Right lobe of liver (tissue), 6 donors: ENCODE measurements around the gene ZNF697. TPM values are rescaled to one million over a fixed set of nuclear protein-coding genes. Genes with fewer than 3 reads are reported as not detected.
"Not testable (repeated sequence)": the region's sequence is repeated elsewhere in the genome, so short reads cannot be mapped to it uniquely, and the experiment has no call there.

Source experiments
- ATAC-seq, 4 donors: fragments of 200-7000 bp; cut with Tn5 transposase; one replicate each; pipeline ENCODE4 v1.9.1; 2020; ENCODE audit warnings: mild to moderate bottlenecking in 4 of 4, moderate library complexity in 4 of 4
- DNase-seq, 3 donors: peaks; one replicate each; pipeline ENCODE4 v3.0.0-alpha.2; 2020
- H3K27ac ChIP-seq, 3 donors: fragments of 200-600 bp; one replicate each; pipeline ENCODE4 v1.8.0; 2022
- H3K27me3 ChIP-seq, 2 donors: fragments of 200-600 bp; one replicate each; pipeline ENCODE4 v1.8.0; 2022
- H3K36me3 ChIP-seq, 4 donors: fragments of 200-600 bp; sonication (generic) in 1 of 4; one replicate each; pipeline versions ENCODE4 v1.5.1 to v1.8.0; 2017 to 2022; ENCODE audit warnings: control low read depth in 1 of 4
- H3K4me1 ChIP-seq, 4 donors: fragments of 200-600 bp; sonication (generic) in 1 of 4; one replicate each; pipeline versions ENCODE4 v1.5.1 to v1.8.0; 2017 to 2022; ENCODE audit warnings: control low read depth in 1 of 4
- H3K4me3 ChIP-seq, 3 donors: fragments of 200-600 bp; one replicate each; pipeline ENCODE4 v1.8.0; 2022
- H3K9me3 ChIP-seq, 4 donors: fragments of 200-600 bp; sonication (generic) in 1 of 4; one replicate each; pipeline versions ENCODE4 v1.5.1 to v1.8.0; 2017 to 2022; ENCODE audit warnings: control low read depth in 1 of 4
- POLR2A ChIP-seq: fragments of 450-650 bp; IDR thresholded peaks from one replicate; pipeline ENCODE4 v1.6.1; 2017; ENCODE audit warnings: antibody characterized with exemption, mild to moderate bottlenecking
- WGBS: methylation state at CpG from one replicate; pipeline ENCODE4 v1.1.6; 2018; ENCODE audit warnings: low coverage, low lambda C conversion rate; ENCODE audit not compliant: insufficient coverage; ENCODE audit errors: missing lambda C conversion rate; 5-methylcytosine and 5-hydroxymethylcytosine counted together
- intact Hi-C, 2 donors: fragments of 100-400 bp; cut with DNase I; formaldehyde crosslinking; loops; one replicate each; pipeline versions ENCODE4 v1.11.2 to v1.14.1; 2022
- total RNA-seq, 6 experiments: library from RNA; depleted of rRNA in 2 of 6; stranded (reverse); fragments of >200 nt in 2 of 6; fragmentation: NEBNext Ultra II Directional in 3 of 6; extraction: Animal tissue kit (Norgen Biotek cat#: 25700) in 3 of 6; gene quantifications; one replicate each; pipeline versions ENCODE4 v1.1.0 to v1.2.4, GENCODE V29; 2016 to 2023
- TF ChIP-seq, protein P1 (sequence below), 4 donors: fragments of 200-600 bp in 3 of 4; fragments of 450-650 bp in 1 of 4; IDR thresholded peaks; one replicate each; pipeline versions ENCODE4 v1.5.1 to v1.8.0; 2016 to 2022; ENCODE audit warnings: antibody characterized with exemption in 4 of 4, mild to moderate bottlenecking in 2 of 4
- donor health status: DM: no; HTN: yes; CAD: no.
- donor health status: DM: no; HTN: no; CAD: no.
- donor health status: DM: no; HTN: no; CAD: no.
- donor health status: DM: no; HTN: yes; CAD: no.
- donor health status: DM: no; HTN: yes; CAD: no.

ZNF697 gene
- total RNA-seq, 6 experiments from 2014 or later: 2.6 to 6.9 (median 3.4) TPM

GRCh38 chr1:119590393-119590792, 57.7 kb downstream of the ZNF697 start:
- ATAC-seq (peak; percentile 29 to 44 (median 38)), DNase-seq (no peak)
- Histone ChIP-seq H3K36me3 (no peaks in the 10 kb centered on the region), H3K4me1 (peaks cover 0 to 5% (median 0%) of the 10 kb centered on the region in 4 donors), H3K27ac (no peak overlapping the region), H3K9me3 (no peaks in the 10 kb centered on the region), H3K4me3 (no peak overlapping the region), H3K27me3 (no peaks in the 10 kb centered on the region)
- intact Hi-C loops: no loop called here
- no peak for TF ChIP-seq POLR2A
- TF ChIP-seq, protein P1, sequence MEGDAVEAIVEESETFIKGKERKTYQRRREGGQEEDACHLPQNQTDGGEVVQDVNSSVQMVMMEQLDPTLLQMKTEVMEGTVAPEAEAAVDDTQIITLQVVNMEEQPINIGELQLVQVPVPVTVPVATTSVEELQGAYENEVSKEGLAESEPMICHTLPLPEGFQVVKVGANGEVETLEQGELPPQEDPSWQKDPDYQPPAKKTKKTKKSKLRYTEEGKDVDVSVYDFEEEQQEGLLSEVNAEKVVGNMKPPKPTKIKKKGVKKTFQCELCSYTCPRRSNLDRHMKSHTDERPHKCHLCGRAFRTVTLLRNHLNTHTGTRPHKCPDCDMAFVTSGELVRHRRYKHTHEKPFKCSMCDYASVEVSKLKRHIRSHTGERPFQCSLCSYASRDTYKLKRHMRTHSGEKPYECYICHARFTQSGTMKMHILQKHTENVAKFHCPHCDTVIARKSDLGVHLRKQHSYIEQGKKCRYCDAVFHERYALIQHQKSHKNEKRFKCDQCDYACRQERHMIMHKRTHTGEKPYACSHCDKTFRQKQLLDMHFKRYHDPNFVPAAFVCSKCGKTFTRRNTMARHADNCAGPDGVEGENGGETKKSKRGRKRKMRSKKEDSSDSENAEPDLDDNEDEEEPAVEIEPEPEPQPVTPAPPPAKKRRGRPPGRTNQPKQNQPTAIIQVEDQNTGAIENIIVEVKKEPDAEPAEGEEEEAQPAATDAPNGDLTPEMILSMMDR (IDR thresholded peaks at IDR 0.05): no peak

DNA sequence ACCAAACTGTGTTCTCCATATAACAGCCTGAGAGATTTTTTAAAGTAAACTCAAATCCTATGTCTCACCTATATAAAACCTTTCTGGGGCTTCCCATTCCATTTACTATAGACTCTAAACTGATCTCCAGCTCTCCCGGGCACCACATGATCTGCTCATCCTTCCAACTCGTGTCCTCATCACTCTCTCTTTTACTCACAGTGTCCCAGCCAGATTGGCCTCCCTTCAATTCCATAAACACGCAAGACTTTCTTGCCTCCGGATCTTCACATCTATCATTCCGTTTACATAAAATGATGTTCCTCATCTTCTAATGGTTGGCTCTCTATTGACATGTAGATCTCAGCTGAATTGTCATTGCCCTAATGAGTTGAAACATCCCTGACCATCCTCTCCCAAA, 59.4 kb downstream of the ZNF697 start:
- intact Hi-C loops: no loop called here
- ATAC-seq: no peak
- WGBS: 79% methylated on average over 5 of the region's 5 CpGs
- TF ChIP-seq, protein P1 (IDR thresholded peaks at IDR 0.05): no peak
- DNase-seq: no peak
- H3K27ac ChIP-seq: no peak overlapping the region
- no peaks in the 10 kb centered on the region for H3K4me1 ChIP-seq
- H3K4me3 ChIP-seq: no peak overlapping the region
- H3K27me3 ChIP-seq: no peaks in the 10 kb centered on the region
- no peaks in the 10 kb centered on the region for H3K9me3 ChIP-seq
- no peaks in the 10 kb centered on the region for H3K36me3 ChIP-seq

DNA sequence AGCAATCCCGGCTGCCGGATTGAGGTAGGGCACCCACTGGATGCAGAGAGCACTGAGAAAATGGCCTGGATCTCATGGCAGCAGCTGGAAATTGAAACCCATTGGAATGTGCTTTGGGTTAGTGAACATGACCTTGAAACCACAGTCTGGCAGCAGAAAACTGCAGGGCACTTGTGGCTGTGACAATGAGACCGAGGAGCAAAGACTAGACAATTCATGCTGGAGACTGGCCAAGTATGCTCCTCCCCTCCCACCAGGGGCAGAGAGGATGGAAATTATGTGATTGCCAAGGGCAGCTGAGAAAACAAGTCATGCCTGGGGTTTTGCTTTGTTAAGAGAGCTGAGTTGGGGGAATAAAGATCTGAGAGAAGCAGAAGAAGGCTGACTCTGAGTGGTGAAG, 60.7 kb downstream of the ZNF697 start:
- no peaks in the 10 kb centered on the region for H3K4me1 ChIP-seq
- no peak for ATAC-seq
- no peak for DNase-seq

GRCh38 chr1:119585801-119586200, 62.3 kb downstream of the ZNF697 start:
- H3K9me3 ChIP-seq, H3K36me3 ChIP-seq, H3K4me3 ChIP-seq, H3K4me1 ChIP-seq, intact Hi-C loops, H3K27me3 ChIP-seq, H3K27ac ChIP-seq, DNase-seq: not testable (repeated sequence)
- ATAC-seq: peak in 2 of 4 donors; percentile 11 to 25
- WGBS: 82% methylated on average over 1 of the region's 2 CpGs

More for the DNA sequence above, 60.7 kb downstream of the ZNF697 start:
- no peak overlapping the region for H3K27ac ChIP-seq
- intact Hi-C loops: no loop called here
- TF ChIP-seq, protein P1 (IDR thresholded peaks at IDR 0.05): no peak
- TF ChIP-seq POLR2A: no peak
- no peak overlapping the region for H3K4me3 ChIP-seq
- H3K9me3 ChIP-seq: no peaks in the 10 kb centered on the region
- WGBS: 83% methylated on average over 3 of the region's 3 CpGs
- no peaks in the 10 kb centered on the region for H3K36me3 ChIP-seq
- H3K27me3 ChIP-seq: no peaks in the 10 kb centered on the region

DNA sequence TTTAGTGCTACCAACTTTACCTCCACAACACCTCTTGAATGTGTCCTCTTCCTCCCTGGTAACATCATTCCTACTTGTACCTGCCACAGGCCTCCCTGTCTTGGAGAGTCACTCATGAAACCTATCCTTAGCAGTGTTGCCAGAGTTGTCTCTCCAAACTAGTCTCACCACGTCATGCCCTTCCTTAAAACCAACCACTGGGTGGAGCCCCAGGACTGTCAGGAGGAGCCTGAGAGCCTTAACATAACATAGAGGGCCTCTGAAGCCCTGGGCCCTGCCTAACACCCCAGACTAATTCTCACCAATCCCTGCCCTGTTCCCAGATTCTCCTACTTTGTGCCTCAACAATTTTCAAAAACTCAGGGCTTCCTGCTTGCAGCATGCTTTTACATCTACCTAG, 65.3 kb downstream of the ZNF697 start:
- 0% methylated on average over 1 of the region's 1 CpG for WGBS

DNA sequence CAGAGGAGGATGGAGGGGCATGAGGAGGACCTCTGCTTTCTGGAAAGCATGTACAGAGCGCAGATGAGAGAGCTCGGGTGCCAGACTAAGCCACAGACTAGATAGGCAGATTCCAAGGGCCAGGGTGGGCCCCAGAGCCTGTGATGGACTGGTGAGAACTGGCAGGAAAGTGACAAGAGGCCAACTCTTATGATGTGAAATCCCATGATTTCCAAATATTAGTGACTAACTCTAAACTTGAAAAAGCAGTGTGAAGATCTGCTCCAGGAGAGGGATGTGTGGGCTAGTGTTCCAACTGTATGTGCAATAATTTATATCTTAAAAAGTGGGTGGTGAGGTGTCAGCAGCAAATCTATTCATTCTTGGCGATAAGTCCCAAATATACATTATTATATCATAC, 67.0 kb downstream of the ZNF697 start:
- H3K4me1 ChIP-seq, H3K4me3 ChIP-seq, H3K36me3 ChIP-seq, intact Hi-C loops, DNase-seq, H3K27me3 ChIP-seq, ATAC-seq, H3K27ac ChIP-seq, H3K9me3 ChIP-seq: not testable (repeated sequence)
- 100% methylated on average over 1 of the region's 3 CpGs for WGBS

More for the DNA sequence above, 65.3 kb downstream of the ZNF697 start:
- Histone ChIP-seq H3K4me3 (no peak overlapping the region), H3K36me3 (no peaks in the 10 kb centered on the region), H3K27ac (no peak overlapping the region), H3K4me1 (no peaks in the 10 kb centered on the region), H3K9me3 (no peaks in the 10 kb centered on the region), H3K27me3 (no peaks in the 10 kb centered on the region)
- ATAC-seq: peak; percentile 96 to 99 (median 98)
- TF ChIP-seq POLR2A: no peak
- TF ChIP-seq, protein P1 (IDR thresholded peaks at IDR 0.05): peak; percentile 50 to 68 (median 66)
- intact Hi-C loops: no loop called here
- DNase-seq: peak; percentile 46 to 68 (median 65)
